ENCODE measurements around the gene NOPCHAP1. TPM values are rescaled to one million over a fixed set of nuclear protein-coding genes. Genes with fewer than 3 reads are reported as not detected.

NOPCHAP1 gene
- total and polyA plus RNA-seq, 2 donors (not counting 1 experiment from before 2014, with no cell fraction given): 3.2 to 21.2 TPM

GRCh38 chr12:105015543-105015942, 29.4 kb downstream of the NOPCHAP1 start:
- TF ChIP-seq, protein P1, sequence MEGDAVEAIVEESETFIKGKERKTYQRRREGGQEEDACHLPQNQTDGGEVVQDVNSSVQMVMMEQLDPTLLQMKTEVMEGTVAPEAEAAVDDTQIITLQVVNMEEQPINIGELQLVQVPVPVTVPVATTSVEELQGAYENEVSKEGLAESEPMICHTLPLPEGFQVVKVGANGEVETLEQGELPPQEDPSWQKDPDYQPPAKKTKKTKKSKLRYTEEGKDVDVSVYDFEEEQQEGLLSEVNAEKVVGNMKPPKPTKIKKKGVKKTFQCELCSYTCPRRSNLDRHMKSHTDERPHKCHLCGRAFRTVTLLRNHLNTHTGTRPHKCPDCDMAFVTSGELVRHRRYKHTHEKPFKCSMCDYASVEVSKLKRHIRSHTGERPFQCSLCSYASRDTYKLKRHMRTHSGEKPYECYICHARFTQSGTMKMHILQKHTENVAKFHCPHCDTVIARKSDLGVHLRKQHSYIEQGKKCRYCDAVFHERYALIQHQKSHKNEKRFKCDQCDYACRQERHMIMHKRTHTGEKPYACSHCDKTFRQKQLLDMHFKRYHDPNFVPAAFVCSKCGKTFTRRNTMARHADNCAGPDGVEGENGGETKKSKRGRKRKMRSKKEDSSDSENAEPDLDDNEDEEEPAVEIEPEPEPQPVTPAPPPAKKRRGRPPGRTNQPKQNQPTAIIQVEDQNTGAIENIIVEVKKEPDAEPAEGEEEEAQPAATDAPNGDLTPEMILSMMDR (IDR thresholded peaks at IDR 0.05): no peak
- TF ChIP-seq EZH2 (IDR thresholded peaks at IDR 0.05; ENCODE audit: borderline replicate concordance, insufficient read depth, low read depth, low read length, poor library complexity, severe bottlenecking): no peak
- intact Hi-C loops (cut with micrococcal nuclease): no loop called here
- ChIA-PET POLR2A (no interaction called here), CTCF (interaction anchor here (0.7 to 1.3 kb wide), 2 partner anchors 634 to 961 kb away, joined by 3 read pairs; no protein-coding TSS in a partner anchor)
- Mint-ChIP-seq H3K4me3 (no peak overlapping the region), H3K27me3 (no peaks in the 10 kb centered on the region), H3K27ac (no peak overlapping the region), H3K4me1 (no peaks in the 10 kb centered on the region), H3K9me3 (ENCODE audit: insufficient read depth) (peaks cover 5% of the 10 kb centered on the region)
- H3K36me3 ChIP-seq (replicated peaks in 1 of 2; ENCODE audit: control extremely low read depth in 1 of 2, control insufficient read depth in 1 of 2, extremely low read depth in 1 of 2, insufficient read depth in 2 of 2, low read length in 1 of 2): peaks cover 3 to 6% of the 10 kb centered on the region in 2 experiments
- no peak overlapping the region for H3K9ac ChIP-seq (ENCODE audit: low read length)
- H3K4me2 ChIP-seq (replicated peaks; ENCODE audit: low read depth, low read length, poor library complexity, severe bottlenecking): no peak overlapping the region
- DNase-seq (no peak), ATAC-seq (ENCODE audit: low read depth) (no peak)
- peaks cover 0 to 2% (median 0%) of the 10 kb centered on the region in 3 donors for H3K9me3 ChIP-seq (ENCODE audit: control extremely low read depth in 1 of 3, control insufficient read depth in 2 of 3, insufficient read depth in 1 of 3, low read length in 2 of 3)
- H3K79me2 ChIP-seq (ENCODE audit: control insufficient read depth, insufficient read depth, low read length): peaks cover 7% of the 10 kb centered on the region
- H3K27me3 ChIP-seq (replicated peaks in 1 of 4; ENCODE audit: control extremely low read depth in 1 of 4, control insufficient read depth in 3 of 4, insufficient read depth in 4 of 4, low read length in 3 of 4): no peaks in the 10 kb centered on the region
- no peaks in the 10 kb centered on the region for H3K4me1 ChIP-seq (ENCODE audit: control insufficient read depth in 2 of 2, insufficient read depth in 2 of 2, low read length in 2 of 2)
- WGBS (ENCODE audit: insufficient coverage): 100% methylated on average over 3 of the region's 4 CpGs
- H3K27ac ChIP-seq (ENCODE audit: low read length in 2 of 2): no peak overlapping the region
- no peak overlapping the region for H2AFZ ChIP-seq (ENCODE audit: insufficient read depth, low read depth, low read length, poor library complexity, severe bottlenecking)
- H3K4me3 ChIP-seq (ENCODE audit: control extremely low read depth in 1 of 5, extremely low read depth in 1 of 5, insufficient read depth in 1 of 5, low read depth in 2 of 5, low read length in 4 of 5): no peak overlapping the region
- no peaks in the 10 kb centered on the region for H4K20me1 ChIP-seq (ENCODE audit: control insufficient read depth, insufficient read depth, low read length, poor library complexity, severe bottlenecking)

GRCh38 chr12:105018012-105018411, 31.9 kb downstream of the NOPCHAP1 start:
- ATAC-seq (ENCODE audit: low read depth): no peak

More at GRCh38 chr12:105018012-105018411, 31.9 kb downstream of the NOPCHAP1 start:
- WGBS (ENCODE audit: insufficient coverage): 100% methylated on average over 2 of the region's 4 CpGs
- Histone ChIP-seq H3K4me2 (replicated peaks; ENCODE audit: low read depth, low read length, poor library complexity, severe bottlenecking) (no peak overlapping the region), H3K4me3 (ENCODE audit: control extremely low read depth in 1 of 5, extremely low read depth in 1 of 5, insufficient read depth in 1 of 5, low read depth in 2 of 5, low read length in 4 of 5) (no peak overlapping the region), H3K27me3 (replicated peaks in 1 of 4; ENCODE audit: control extremely low read depth in 1 of 4, control insufficient read depth in 3 of 4, insufficient read depth in 4 of 4, low read length in 3 of 4) (no peaks in the 10 kb centered on the region), H3K36me3 (replicated peaks in 1 of 2; ENCODE audit: control extremely low read depth in 1 of 2, control insufficient read depth in 1 of 2, extremely low read depth in 1 of 2, insufficient read depth in 2 of 2, low read length in 1 of 2) (peaks cover 3 to 6% of the 10 kb centered on the region in 2 experiments), H3K9ac (ENCODE audit: low read length) (no peak overlapping the region), H3K4me1 (ENCODE audit: control insufficient read depth in 2 of 2, insufficient read depth in 2 of 2, low read length in 2 of 2) (no peaks in the 10 kb centered on the region), H3K27ac (ENCODE audit: low read length in 2 of 2) (no peak overlapping the region), H4K20me1 (ENCODE audit: control insufficient read depth, insufficient read depth, low read length, poor library complexity, severe bottlenecking) (no peaks in the 10 kb centered on the region), H3K9me3 (ENCODE audit: control extremely low read depth in 1 of 3, control insufficient read depth in 2 of 3, insufficient read depth in 1 of 3, low read length in 2 of 3) (no peaks in the 10 kb centered on the region), H2AFZ (ENCODE audit: insufficient read depth, low read depth, low read length, poor library complexity, severe bottlenecking) (no peak overlapping the region), H3K79me2 (ENCODE audit: control insufficient read depth, insufficient read depth, low read length) (peaks cover 3% of the 10 kb centered on the region)
- Mint-ChIP-seq H3K4me1 (no peaks in the 10 kb centered on the region), H3K27me3 (no peaks in the 10 kb centered on the region), H3K9me3 (ENCODE audit: insufficient read depth) (no peaks in the 10 kb centered on the region), H3K4me3 (no peak overlapping the region), H3K27ac (no peak overlapping the region)
- DNase-seq: no peak
- POLR2A ChIA-PET: no interaction called here
- intact Hi-C loops (cut with micrococcal nuclease): no loop called here
- CTCF ChIA-PET: no interaction called here
- TF ChIP-seq, protein P1 (IDR thresholded peaks at IDR 0.05): no peak
- no peak for TF ChIP-seq EZH2 (IDR thresholded peaks at IDR 0.05; ENCODE audit: borderline replicate concordance, insufficient read depth, low read depth, low read length, poor library complexity, severe bottlenecking)

Data from B cell (primary cell).